Hematopoietic multipotent progenitor cell treated with erythropoietin and hydrocortisone succinate and interleukin-3 and kit ligand, for 6 days (in vitro differentiated cells): ENCODE measurements around the gene CELSR2.
"Not testable (repeated sequence)": the region's sequence is repeated elsewhere in the genome, so short reads cannot be mapped to it uniquely, and the experiment has no call there.

Experiments
- DNase-seq: peaks from one replicate; pipeline ENCODE4 v3.0.0-alpha.2; 2015

Gene CELSR2

GRCh38 chr1:109248797-109249629 is at the start of gene CELSR2:
TSS of gene CELSR2 (plus strand) at chr1:109249539. CDS start at chr1:109250080, 541 bp downstream.
- peak; percentile 84 for DNase-seq

GRCh38 chr1:109199710-109200109 is 49.6 kb upstream of the CELSR2 start:
- DNase-seq = peak; percentile 35

GRCh38 chr1:109201123-109201703 is 48.1 kb upstream of the CELSR2 start:
- peak; percentile 83 for DNase-seq

- no peak for DNase-seq
These were observed 44.9 kb upstream of the CELSR2 start for GRCh38 chr1:109204484-109204883.

GRCh38 chr1:109206339-109206738 is 43.0 kb upstream of the CELSR2 start:
- DNase-seq = no peak

- DNase-seq = no peak
These were observed 41.8 kb upstream of the CELSR2 start for GRCh38 chr1:109207467-109208103.

GRCh38 chr1:109208394-109208793 is 40.9 kb upstream of the CELSR2 start:
- DNase-seq = no peak

GRCh38 chr1:109208836-109209463 is 40.4 kb upstream of the CELSR2 start:
- no peak for DNase-seq

GRCh38 chr1:109210058-109210457 is 39.3 kb upstream of the CELSR2 start:
- DNase-seq = no peak

- no peak for DNase-seq
These were observed 36.0 kb upstream of the CELSR2 start for GRCh38 chr1:109213345-109213823.

- DNase-seq = peak; percentile 92
These were observed 35.3 kb upstream of the CELSR2 start, which contains the start of gene SARS1 for GRCh38 chr1:109213824-109214693. TSS of gene SARS1 (plus strand) at chr1:109213918. CDS start at chr1:109213993, 75 bp downstream.

GRCh38 chr1:109214695-109215623 is 34.4 kb upstream of the CELSR2 start:
- peak; percentile 71 for DNase-seq

- DNase-seq = no peak
These were observed 32.7 kb upstream of the CELSR2 start for GRCh38 chr1:109216662-109217061.

GRCh38 chr1:109218516-109218915 is 30.8 kb upstream of the CELSR2 start:
- DNase-seq = peak; percentile 94

GRCh38 chr1:109221201-109221600 is 28.1 kb upstream of the CELSR2 start:
- DNase-seq = not testable (repeated sequence)

GRCh38 chr1:109225308-109225707 is 24.0 kb upstream of the CELSR2 start:
- no peak for DNase-seq

- DNase-seq = no peak
These were observed 23.5 kb upstream of the CELSR2 start for GRCh38 chr1:109225711-109226445.

- no peak for DNase-seq
These were observed 21.2 kb upstream of the CELSR2 start for GRCh38 chr1:109228167-109228566.

GRCh38 chr1:109229531-109230127 is 19.7 kb upstream of the CELSR2 start:
- no peak for DNase-seq

GRCh38 chr1:109231066-109231465 is 18.3 kb upstream of the CELSR2 start:
- no peak for DNase-seq
